Large intestine (tissue), 3 donors: Measurements from ENCODE around the gene TSGA10IP. TPM values are rescaled to one million over a fixed set of nuclear protein-coding genes. Genes with fewer than 3 reads are reported as not detected.

Source experiments
- DNase-seq, 2 donors: peaks; one replicate each; pipeline versions ENCODE4 v3.0.0 to v3.0.0-alpha.2; 2013
- H3K27ac ChIP-seq: one replicate; pipeline ENCODE4 v1.5.1; 2013; ENCODE audit warnings: low read length
- H3K27me3 ChIP-seq: 2 replicates; pipeline ENCODE4 v1.6.1; 2013; ENCODE audit warnings: low read length; ENCODE audit not compliant: control insufficient read depth, insufficient read depth
- H3K36me3 ChIP-seq: 2 replicates; pipeline ENCODE4 v1.6.1; 2013; ENCODE audit warnings: low read length; ENCODE audit not compliant: control insufficient read depth, insufficient read depth
- H3K4me1 ChIP-seq: one replicate; pipeline ENCODE4 v1.6.1; 2013; ENCODE audit warnings: low read length; ENCODE audit not compliant: control insufficient read depth, insufficient read depth
- H3K4me3 ChIP-seq: one replicate; pipeline ENCODE4 v1.5.1; 2013; ENCODE audit warnings: low read length
- H3K9me3 ChIP-seq: one replicate; pipeline ENCODE4 v1.6.1; 2013; ENCODE audit warnings: mild to moderate bottlenecking, low read depth, low read length, moderate library complexity; ENCODE audit not compliant: control insufficient read depth
- WGBS: methylation state at CpG from one replicate; pipeline ENCODE4 v1.1.5; 2013; ENCODE audit warnings: low lambda C conversion rate; ENCODE audit not compliant: insufficient coverage; 5-methylcytosine and 5-hydroxymethylcytosine counted together
- polyA plus RNA-seq: library from polyadenylated mRNA; unstranded; fragments of 120-200 nt; gene quantifications from one replicate; pipeline ENCODE4 v1.2.1, GENCODE V29; 2013

The TSGA10IP gene
- polyA plus RNA-seq, 1 donor, result not detected

GRCh38 chr11:65918211-65919140 lies 26.8 kb upstream of the TSGA10IP start, which contains the start of gene C11orf68:
Gene C11orf68 (minus strand): TSS chr11:65919062. CDS start chr11:65919031, 31 bp downstream.
- WGBS, result no CpG with 5 or more reads among the region's 77 CpGs
- no peak for DNase-seq
- peaks cover 24% of the 10 kb centered on the region for H3K36me3 ChIP-seq
- no peaks in the 10 kb centered on the region for H3K27me3 ChIP-seq
- H3K4me3 ChIP-seq, result peak within 1 kb of the TSS; percentile 97
- H3K9me3 ChIP-seq, result peaks cover 5% of the 10 kb centered on the region
- peaks cover 20% of the 10 kb centered on the region for H3K4me1 ChIP-seq
- peak within 1 kb of the TSS; percentile 42 for H3K27ac ChIP-seq

- H3K4me3 ChIP-seq, result peak within 1 kb of the TSS; percentile 97
- H3K36me3 ChIP-seq, result peaks cover 24% of the 10 kb centered on the region
- peak; percentile 97 to 99 for DNase-seq
- H3K4me1 ChIP-seq, result peaks cover 20% of the 10 kb centered on the region
- WGBS, result no CpG with 5 or more reads among the region's 59 CpGs
- H3K9me3 ChIP-seq, result peaks cover 5% of the 10 kb centered on the region
- peak within 1 kb of the TSS; percentile 42 for H3K27ac ChIP-seq
- H3K27me3 ChIP-seq, result no peaks in the 10 kb centered on the region
Measured at GRCh38 chr11:65919141-65919572, 26.1 kb upstream of the TSGA10IP start, which contains the start of gene DRAP1. Gene DRAP1 (plus strand): TSS chr11:65919426. CDS start chr11:65919502, 76 bp downstream.

GRCh38 chr11:65919573-65920371 lies 25.5 kb upstream of the TSGA10IP start:
- peak overlapping the region; percentile 42 for H3K27ac ChIP-seq
- WGBS, result no CpG with 5 or more reads among the region's 60 CpGs
- peak in 1 of 2 donors; percentile 62 for DNase-seq
- peaks cover 20% of the 10 kb centered on the region for H3K4me1 ChIP-seq
- peaks cover 24% of the 10 kb centered on the region for H3K36me3 ChIP-seq
- peaks cover 5% of the 10 kb centered on the region for H3K9me3 ChIP-seq
- peak overlapping the region; percentile 78 for H3K4me3 ChIP-seq
- no peaks in the 10 kb centered on the region for H3K27me3 ChIP-seq

- H3K4me1 ChIP-seq, result peaks cover 20% of the 10 kb centered on the region
- H3K27me3 ChIP-seq, result no peaks in the 10 kb centered on the region
- peaks cover 5% of the 10 kb centered on the region for H3K9me3 ChIP-seq
- H3K27ac ChIP-seq, result no peak overlapping the region
- peaks cover 24% of the 10 kb centered on the region for H3K36me3 ChIP-seq
- H3K4me3 ChIP-seq, result peak overlapping the region; percentile 78
- WGBS, result no CpG with 5 or more reads among the region's 15 CpGs
- DNase-seq, result no peak
Measured at GRCh38 chr11:65920372-65920802, 24.9 kb upstream of the TSGA10IP start.

- Histone ChIP-seq H3K4me1 (peaks cover 20% of the 10 kb centered on the region), H3K4me3 (no peak overlapping the region), H3K9me3 (peaks cover 5% of the 10 kb centered on the region), H3K27ac (no peak overlapping the region), H3K36me3 (peaks cover 24% of the 10 kb centered on the region), H3K27me3 (no peaks in the 10 kb centered on the region)
- no CpG with 5 or more reads among the region's 12 CpGs for WGBS
- DNase-seq, result no peak
Measured at GRCh38 chr11:65921033-65921555, 24.2 kb upstream of the TSGA10IP start.

- WGBS, result no CpG with 5 or more reads among the region's 10 CpGs
- no peak overlapping the region for H3K4me3 ChIP-seq
- H3K27ac ChIP-seq, result no peak overlapping the region
- DNase-seq, result no peak
- peaks cover 19% of the 10 kb centered on the region for H3K36me3 ChIP-seq
- H3K4me1 ChIP-seq, result peaks cover 20% of the 10 kb centered on the region
- H3K9me3 ChIP-seq, result peaks cover 5% of the 10 kb centered on the region
- no peaks in the 10 kb centered on the region for H3K27me3 ChIP-seq
Measured at GRCh38 chr11:65921876-65922275, 23.4 kb upstream of the TSGA10IP start.

GRCh38 chr11:65922565-65922964 lies 22.7 kb upstream of the TSGA10IP start:
- no peak overlapping the region for H3K27ac ChIP-seq
- no peaks in the 10 kb centered on the region for H3K27me3 ChIP-seq
- peaks cover 16% of the 10 kb centered on the region for H3K4me1 ChIP-seq
- peaks cover 16% of the 10 kb centered on the region for H3K36me3 ChIP-seq
- H3K9me3 ChIP-seq, result peaks cover 5% of the 10 kb centered on the region
- no peak for DNase-seq
- no peak overlapping the region for H3K4me3 ChIP-seq
- no CpG with 5 or more reads among the region's 3 CpGs for WGBS

GRCh38 chr11:65925397-65925796 lies 19.9 kb upstream of the TSGA10IP start:
- Histone ChIP-seq H3K27ac (no peak overlapping the region), H3K4me3 (no peak overlapping the region), H3K36me3 (peaks cover 16% of the 10 kb centered on the region), H3K27me3 (no peaks in the 10 kb centered on the region), H3K4me1 (peaks cover 6% of the 10 kb centered on the region), H3K9me3 (no peaks in the 10 kb centered on the region)
- DNase-seq, result no peak
- WGBS, result no CpG with 5 or more reads among the region's 2 CpGs

GRCh38 chr11:65927904-65928397 lies 17.3 kb upstream of the TSGA10IP start:
- Histone ChIP-seq H3K27ac (no peak overlapping the region), H3K36me3 (peaks cover under 1% of the 10 kb centered on the region), H3K9me3 (no peaks in the 10 kb centered on the region), H3K27me3 (peaks cover 10% of the 10 kb centered on the region), H3K4me1 (no peaks in the 10 kb centered on the region), H3K4me3 (no peak overlapping the region)
- peak in 1 of 2 donors; percentile 27 for DNase-seq
- WGBS, result no CpG with 5 or more reads among the region's 9 CpGs

GRCh38 chr11:65928667-65929066 lies 16.6 kb upstream of the TSGA10IP start:
- H3K9me3 ChIP-seq, result no peaks in the 10 kb centered on the region
- no peak overlapping the region for H3K27ac ChIP-seq
- peaks cover 10% of the 10 kb centered on the region for H3K27me3 ChIP-seq
- H3K4me1 ChIP-seq, result no peaks in the 10 kb centered on the region
- DNase-seq, result no peak
- no peak overlapping the region for H3K4me3 ChIP-seq
- WGBS, result 87% methylated on average over 3 of the region's 6 CpGs
- H3K36me3 ChIP-seq, result no peaks in the 10 kb centered on the region
